ENCODE results near the gene HAUS5. TPM values are rescaled to one million over a fixed set of nuclear protein-coding genes. Genes with fewer than 3 reads are reported as not detected.
A peak's percentile ranks its signal among the peaks of the same experiment; 100 is the strongest.
"Not testable (repeated sequence)": the region's sequence is repeated elsewhere in the genome, so short reads cannot be mapped to it uniquely, and the experiment has no call there.

The HAUS5 gene
- total and polyA plus RNA-seq, 3 experiments from 2014 or later: 6.7 to 39.3 (median 37.3) TPM

- Histone ChIP-seq H3K9me3 (ENCODE audit: low read length) (peaks cover 5% of the 10 kb centered on the region), H3K27me3 (ENCODE audit: insufficient read depth, low read length, poor library complexity, severe bottlenecking) (no peaks in the 10 kb centered on the region), H3K36me3 (ENCODE audit: insufficient read depth, low read length) (no peaks in the 10 kb centered on the region), H3K27ac (ENCODE audit: low read depth, low read length) (no peak overlapping the region), H3K4me3 (ENCODE audit: low read length) (no peak overlapping the region), H3K4me1 (ENCODE audit: insufficient read depth, low read length) (no peaks in the 10 kb centered on the region)
- DNase-seq: no peak
- Mint-ChIP-seq H3K4me3 (no peak overlapping the region), H3K9me3 (peaks cover 24 to 39% (median 38%) of the 10 kb centered on the region in 5 donors), H3K36me3 (peaks cover 0 to 25% (median 0%) of the 10 kb centered on the region in 3 donors), H3K4me1 (no peaks in the 10 kb centered on the region), H3K27me3 (peaks cover 13 to 38% of the 10 kb centered on the region in 2 donors), H3K27ac (no peak overlapping the region)
- ChIA-PET CTCF (no interaction called here), POLR2A (no interaction called here)
Measured at GRCh38 chr19:35577918-35578317, 34.6 kb upstream of the HAUS5 start.

- no peaks in the 10 kb centered on the region for H3K4me1 Mint-ChIP-seq
- H3K4me3 Mint-ChIP-seq: no peak overlapping the region
- no peaks in the 10 kb centered on the region for H3K27me3 ChIP-seq (ENCODE audit: insufficient read depth, low read length, poor library complexity, severe bottlenecking)
- no peak overlapping the region for H3K27ac ChIP-seq (ENCODE audit: low read depth, low read length)
- no peaks in the 10 kb centered on the region for H3K4me1 ChIP-seq (ENCODE audit: insufficient read depth, low read length)
- ChIA-PET CTCF (no interaction called here), POLR2A (no interaction called here)
- peaks cover 24 to 38% (median 35%) of the 10 kb centered on the region in 5 donors for H3K9me3 Mint-ChIP-seq
- H3K36me3 Mint-ChIP-seq: peaks cover 0 to 25% (median 0%) of the 10 kb centered on the region in 3 donors
- peaks cover 5% of the 10 kb centered on the region for H3K9me3 ChIP-seq (ENCODE audit: low read length)
- DNase-seq: no peak
- H3K36me3 ChIP-seq (ENCODE audit: insufficient read depth, low read length): no peaks in the 10 kb centered on the region
- H3K27me3 Mint-ChIP-seq: peaks cover 18 to 35% of the 10 kb centered on the region in 2 donors
- H3K27ac Mint-ChIP-seq: no peak overlapping the region
- H3K4me3 ChIP-seq (ENCODE audit: low read length): no peak overlapping the region
Measured at GRCh38 chr19:35578707-35579106, 33.8 kb upstream of the HAUS5 start.

- peaks cover 0 to 2% (median 0%) of the 10 kb centered on the region in 3 donors for H3K36me3 Mint-ChIP-seq
- no peak overlapping the region for H3K27ac Mint-ChIP-seq
- peaks cover 16 to 30% of the 10 kb centered on the region in 2 donors for H3K27me3 Mint-ChIP-seq
- H3K9me3 ChIP-seq (ENCODE audit: low read length): no peaks in the 10 kb centered on the region
- H3K4me3 ChIP-seq (ENCODE audit: low read length): no peak overlapping the region
- DNase-seq: no peak
- H3K4me3 Mint-ChIP-seq: no peak overlapping the region
- no peak overlapping the region for H3K27ac ChIP-seq (ENCODE audit: low read depth, low read length)
- H3K4me1 Mint-ChIP-seq: no peaks in the 10 kb centered on the region
- CTCF ChIA-PET: no interaction called here
- H3K9me3 Mint-ChIP-seq: peaks cover under 1 to 7% (median 2%) of the 10 kb centered on the region in 5 donors
- no peaks in the 10 kb centered on the region for H3K36me3 ChIP-seq (ENCODE audit: insufficient read depth, low read length)
- H3K4me1 ChIP-seq (ENCODE audit: insufficient read depth, low read length): no peaks in the 10 kb centered on the region
- H3K27me3 ChIP-seq (ENCODE audit: insufficient read depth, low read length, poor library complexity, severe bottlenecking): no peaks in the 10 kb centered on the region
- POLR2A ChIA-PET: no interaction called here
Measured at GRCh38 chr19:35582760-35583159, 29.8 kb upstream of the HAUS5 start.

GRCh38 chr19:35585848-35586247, 26.7 kb upstream of the HAUS5 start, which contains the start of gene PMIS2:
TSS of gene PMIS2 (plus strand) at chr19:35586173. CDS start at chr19:35586260, 87 bp downstream.
- peaks cover 17 to 21% of the 10 kb centered on the region in 2 donors for H3K27me3 Mint-ChIP-seq
- DNase-seq: no peak
- H3K9me3 Mint-ChIP-seq: no peaks in the 10 kb centered on the region
- Histone ChIP-seq H3K36me3 (ENCODE audit: insufficient read depth, low read length) (no peaks in the 10 kb centered on the region), H3K4me3 (ENCODE audit: low read length) (no peak within 1 kb of the TSS), H3K27me3 (ENCODE audit: insufficient read depth, low read length, poor library complexity, severe bottlenecking) (no peaks in the 10 kb centered on the region), H3K27ac (ENCODE audit: low read depth, low read length) (no peak within 1 kb of the TSS), H3K4me1 (ENCODE audit: insufficient read depth, low read length) (no peaks in the 10 kb centered on the region), H3K9me3 (ENCODE audit: low read length) (no peaks in the 10 kb centered on the region)
- H3K4me1 Mint-ChIP-seq: no peaks in the 10 kb centered on the region
- H3K4me3 Mint-ChIP-seq: no peak within 1 kb of the TSS
- H3K27ac Mint-ChIP-seq: no peak within 1 kb of the TSS
- ChIA-PET CTCF (no interaction called here), POLR2A (no interaction called here)
- no peaks in the 10 kb centered on the region for H3K36me3 Mint-ChIP-seq

GRCh38 chr19:35587321-35587720, 25.2 kb upstream of the HAUS5 start:
- no peak overlapping the region for H3K27ac Mint-ChIP-seq
- POLR2A ChIA-PET: no interaction called here

GRCh38 chr19:35590875-35591274, 21.7 kb upstream of the HAUS5 start:
- no peak for DNase-seq
- POLR2A ChIA-PET: no interaction called here
- no peaks in the 10 kb centered on the region for H3K9me3 Mint-ChIP-seq
- H3K4me1 Mint-ChIP-seq: no peaks in the 10 kb centered on the region
- Histone ChIP-seq H3K4me3 (ENCODE audit: low read length) (no peak overlapping the region), H3K36me3 (ENCODE audit: insufficient read depth, low read length) (no peaks in the 10 kb centered on the region), H3K9me3 (ENCODE audit: low read length) (no peaks in the 10 kb centered on the region), H3K27ac (ENCODE audit: low read depth, low read length) (no peak overlapping the region), H3K27me3 (ENCODE audit: insufficient read depth, low read length, poor library complexity, severe bottlenecking) (no peaks in the 10 kb centered on the region), H3K4me1 (ENCODE audit: insufficient read depth, low read length) (no peaks in the 10 kb centered on the region)
- H3K36me3 Mint-ChIP-seq: no peaks in the 10 kb centered on the region
- H3K4me3 Mint-ChIP-seq: no peak overlapping the region
- CTCF ChIA-PET: no interaction called here
- peaks cover 10 to 17% of the 10 kb centered on the region in 2 donors for H3K27me3 Mint-ChIP-seq
- no peak overlapping the region for H3K27ac Mint-ChIP-seq

More at GRCh38 chr19:35587321-35587720, 25.2 kb upstream of the HAUS5 start:
- Histone ChIP-seq H3K27ac (ENCODE audit: low read depth, low read length) (no peak overlapping the region), H3K4me1 (ENCODE audit: insufficient read depth, low read length) (no peaks in the 10 kb centered on the region), H3K4me3 (ENCODE audit: low read length) (no peak overlapping the region), H3K36me3 (ENCODE audit: insufficient read depth, low read length) (no peaks in the 10 kb centered on the region), H3K27me3 (ENCODE audit: insufficient read depth, low read length, poor library complexity, severe bottlenecking) (no peaks in the 10 kb centered on the region), H3K9me3 (ENCODE audit: low read length) (no peaks in the 10 kb centered on the region)
- Mint-ChIP-seq H3K4me3 (no peak overlapping the region), H3K36me3 (no peaks in the 10 kb centered on the region), H3K4me1 (no peaks in the 10 kb centered on the region), H3K9me3 (no peaks in the 10 kb centered on the region), H3K27me3 (peaks cover 17 to 23% of the 10 kb centered on the region in 2 donors)
- DNase-seq: no peak
- CTCF ChIA-PET: interaction anchor here (1.4 kb wide), 1 partner anchor 8 kb away, joined by 3 read pairs; no protein-coding TSS in a partner anchor

DNA sequence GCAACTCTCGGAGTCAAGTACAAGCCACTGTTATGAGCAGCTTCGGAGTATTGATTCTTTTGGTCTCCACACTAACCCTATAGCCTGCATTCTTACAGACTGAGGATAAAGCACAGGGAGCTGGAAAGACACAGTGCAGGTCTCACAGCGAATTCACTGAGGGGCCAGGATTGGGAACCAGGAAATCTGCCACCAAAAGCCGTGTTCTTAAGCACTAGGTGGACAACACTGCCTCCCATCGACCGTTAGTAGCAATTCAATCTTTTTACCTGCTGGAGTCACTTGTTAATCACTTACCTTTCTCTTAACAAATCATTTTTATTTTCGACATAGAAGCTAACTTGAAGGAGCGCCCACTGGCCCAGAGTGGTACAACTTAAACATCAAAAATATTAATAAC, 20.3 kb upstream of the HAUS5 start:
- H3K27me3 Mint-ChIP-seq: peaks cover 6 to 19% of the 10 kb centered on the region in 2 donors
- POLR2A ChIA-PET: no interaction called here
- no peaks in the 10 kb centered on the region for H3K4me1 ChIP-seq (ENCODE audit: insufficient read depth, low read length)
- peak overlapping the region in 1 of 8 donors; percentile 60 for H3K27ac Mint-ChIP-seq
- no peaks in the 10 kb centered on the region for H3K9me3 Mint-ChIP-seq
- no peak overlapping the region for H3K4me3 ChIP-seq (ENCODE audit: low read length)
- H3K27ac ChIP-seq (ENCODE audit: low read depth, low read length): no peak overlapping the region
- H3K9me3 ChIP-seq (ENCODE audit: low read length): no peaks in the 10 kb centered on the region
- peaks cover 0 to 2% (median 0%) of the 10 kb centered on the region in 3 donors for H3K4me1 Mint-ChIP-seq
- CTCF ChIA-PET: interaction anchor here (0.6 to 1.5 kb wide), 6 partner anchors 9 to 97 kb away, joined by 3 to 5 read pairs (median 4); no protein-coding TSS in a partner anchor
- no peaks in the 10 kb centered on the region for H3K36me3 Mint-ChIP-seq
- no peaks in the 10 kb centered on the region for H3K27me3 ChIP-seq (ENCODE audit: insufficient read depth, low read length, poor library complexity, severe bottlenecking)
- H3K36me3 ChIP-seq (ENCODE audit: insufficient read depth, low read length): no peaks in the 10 kb centered on the region
- no peak overlapping the region for H3K4me3 Mint-ChIP-seq
- DNase-seq: peak in 2 of 5 donors; percentile 11 to 28

- CTCF ChIA-PET; H3K27ac ChIP-seq (ENCODE audit: low read depth, low read length); H3K4me3 Mint-ChIP-seq; H3K36me3 ChIP-seq (ENCODE audit: insufficient read depth, low read length); H3K4me1 ChIP-seq (ENCODE audit: insufficient read depth, low read length); H3K9me3 Mint-ChIP-seq; POLR2A ChIA-PET; DNase-seq; H3K9me3 ChIP-seq (ENCODE audit: low read length); H3K4me1 Mint-ChIP-seq; H3K36me3 Mint-ChIP-seq; H3K27me3 ChIP-seq (ENCODE audit: insufficient read depth, low read length, poor library complexity, severe bottlenecking); H3K4me3 ChIP-seq (ENCODE audit: low read length): not testable (repeated sequence)
- Mint-ChIP-seq H3K27me3 (peaks cover 5 to 26% of the 10 kb centered on the region in 2 donors), H3K27ac (peak overlapping the region in 1 of 8 donors; percentile 77)
Measured at GRCh38 chr19:35595026-35595425, 17.5 kb upstream of the HAUS5 start.
